Endothelial cell of umbilical vein (primary cell): ENCODE data around the gene TLR9. TPM values are rescaled to one million over a fixed set of nuclear protein-coding genes. Genes with fewer than 3 reads are reported as not detected.

Source experiments
- BruUV-seq: library from RNA; stranded (reverse); fragments of 400-500 nt; replicated peaks from 2 replicates; lab custom pipeline; 2021; lab: Mats Ljungman, UMichigan
- CTCF ChIA-PET: fragments of 300-600, 350-600 bp; sonication (Branson Sonifier 250); formaldehyde crosslinking; loops from one replicate; lab custom pipeline; 2021; ENCODE audit warnings: antibody characterized with exemption, inconsistent platforms; lab: Charles Lee
- POLR2A ChIA-PET: fragments of 300-600, 350-600 bp; sonication (Branson Sonifier 250); formaldehyde crosslinking; loops from one replicate; lab custom pipeline; 2021; ENCODE audit warnings: antibody characterized with exemption, inconsistent platforms; lab: Charles Lee
- DNase-seq: peaks from one replicate; pipeline ENCODE4 v3.0.0-alpha.2; 2011; ENCODE audit warnings: low read depth, low spot score
- FAIRE-seq: peaks from 2 replicates; lab custom pipeline; 2011; peaks lifted over from hg19 to GRCh38; lab: Jason Lieb, UNC
- H2AFZ ChIP-seq: 2 replicates; pipeline ENCODE4 v1.6.0; 2012; ENCODE audit warnings: low read depth, low read length, control low read depth, inconsistent platforms
- H3K27ac ChIP-seq: 2 replicates; pipeline ENCODE4 v1.5.1; 2011; ENCODE audit warnings: low read depth, mild to moderate bottlenecking, control low read depth, low read length, moderate library complexity; ENCODE audit not compliant: insufficient read depth
- H3K27me3 ChIP-seq, 2 experiments: 2 replicates each; pipeline versions ENCODE4 v1.6.0 to v1.6.1; 2011; ENCODE audit warnings: low read length in 2 of 2, mixed read lengths in 1 of 2; ENCODE audit not compliant: control insufficient read depth in 2 of 2, insufficient read depth in 2 of 2
- H3K36me3 ChIP-seq, 2 experiments: 2 replicates in 1 of 2; 3 replicates in 1 of 2; pipeline ENCODE4 v1.5.1; 2011; ENCODE audit warnings: low read length in 2 of 2, mild to moderate bottlenecking in 1 of 2, moderate library complexity in 1 of 2; ENCODE audit not compliant: control insufficient read depth in 2 of 2, insufficient read depth in 2 of 2; ENCODE audit errors: extremely low read depth in 1 of 2
- H3K4me1 ChIP-seq: 3 replicates; pipeline ENCODE4 v1.5.1; 2011; ENCODE audit warnings: mild to moderate bottlenecking, low read length; ENCODE audit not compliant: control insufficient read depth, insufficient read depth; ENCODE audit errors: extremely low read depth
- H3K4me2 ChIP-seq: 2 replicates; pipeline ENCODE4 v1.6.1; 2011; ENCODE audit warnings: low read length, control low read depth, mixed read lengths; ENCODE audit not compliant: insufficient read depth
- H3K4me3 ChIP-seq, 3 experiments: fragments of 200-600 bp in 1 of 3; sonication (generic), shearing (Covaris generic) in 1 of 3; replicated peaks in 1 of 3; 2 replicates each; pipeline ENCODE4 v1.5.1; 2011 to 2016; ENCODE audit warnings: control low read depth in 3 of 3, low read length in 3 of 3, mild to moderate bottlenecking in 2 of 3, inconsistent platforms in 1 of 3, low read depth in 1 of 3, moderate library complexity in 1 of 3; ENCODE audit not compliant: insufficient read depth in 1 of 3
- H3K79me2 ChIP-seq: 2 replicates; pipeline ENCODE4 v1.6.0; 2012; ENCODE audit warnings: low read length, inconsistent platforms; ENCODE audit not compliant: control insufficient read depth, insufficient read depth
- H3K9ac ChIP-seq: replicated peaks from 2 replicates; pipeline ENCODE3; 2011; ENCODE audit warnings: low read length, control low read depth; ENCODE audit not compliant: insufficient read depth; ENCODE audit errors: extremely low read depth
- H3K9me1 ChIP-seq: replicated peaks from 3 replicates; pipeline ENCODE4 v1.6.0; 2011; ENCODE audit warnings: mild to moderate bottlenecking, low read length; ENCODE audit not compliant: control insufficient read depth, insufficient read depth; ENCODE audit errors: extremely low read depth
- H3K9me3 ChIP-seq: replicated peaks from 2 replicates; pipeline ENCODE4 v1.5.1; 2012; ENCODE audit warnings: low read length, inconsistent platforms; ENCODE audit not compliant: control insufficient read depth, insufficient read depth
- H4K20me1 ChIP-seq: replicated peaks from 2 replicates; pipeline ENCODE3; 2011; ENCODE audit warnings: mild to moderate bottlenecking, low read length; ENCODE audit not compliant: control insufficient read depth, insufficient read depth; ENCODE audit errors: extremely low read depth
- EZH2 ChIP-seq: IDR thresholded peaks from 2 replicates; pipeline ENCODE4 v1.6.1; 2012; ENCODE audit warnings: borderline replicate concordance, low read depth, mild to moderate bottlenecking, moderate library complexity, low read length, inconsistent platforms; ENCODE audit not compliant: severe bottlenecking
- FOS ChIP-seq: IDR thresholded peaks from 2 replicates; pipeline ENCODE4 v1.6.1; 2011; ENCODE audit warnings: mild to moderate bottlenecking, low read length, moderate library complexity, borderline replicate concordance; ENCODE audit not compliant: insufficient read depth
- GATA2 ChIP-seq: IDR thresholded peaks from 2 replicates; pipeline ENCODE4 v1.7.0; 2011; ENCODE audit warnings: low read depth, mild to moderate bottlenecking, moderate library complexity, mixed read lengths, low read length; ENCODE audit not compliant: insufficient read length, insufficient read depth
- JUN ChIP-seq: IDR thresholded peaks from 2 replicates; pipeline ENCODE4 v1.6.1; 2011; ENCODE audit warnings: borderline replicate concordance, low read depth; ENCODE audit not compliant: insufficient read length, insufficient read depth
- MYC ChIP-seq: IDR thresholded peaks from one replicate; pipeline ENCODE4 v1.6.1; 2011; ENCODE audit warnings: mild to moderate bottlenecking, low read depth, low read length
- POLR2A ChIP-seq: IDR thresholded peaks from 2 replicates; pipeline ENCODE4 v1.6.1; 2012; ENCODE audit warnings: low read depth, mild to moderate bottlenecking, control low read depth, low read length
- POLR2AphosphoS5 ChIP-seq: IDR thresholded peaks from 2 replicates; pipeline ENCODE4 v1.6.1; 2012; ENCODE audit warnings: low read depth, mild to moderate bottlenecking, control low read depth, low read length, moderate library complexity; ENCODE audit not compliant: insufficient read depth
- dilution Hi-C: fragments of 300-500 bp; cut with MboI; formaldehyde crosslinking; loops from one replicate; pipeline ENCODE4 v1.15.0; 2019; ENCODE audit warnings: low sequenced_read_pairs; ENCODE audit not compliant: extremely low pct_ligation_motif_present
- intact Hi-C: fragments of 100-400 bp; cut with micrococcal nuclease; formaldehyde crosslinking; loops from one replicate; pipeline ENCODE4 v1.10.0; 2022
- polyA plus RNA-seq, 4 experiments: library from polyadenylated mRNA; depleted of rRNA in 3 of 4; stranded (reverse) in 3 of 4; unstranded in 1 of 4; fragments of >200 nt; gene quantifications; 2 replicates each; pipeline versions ENCODE4 v1.2.1 to v1.2.3, GENCODE V29; 2011 to 2012; ENCODE audit warnings: missing spikeins in 1 of 4
- total RNA-seq: library from RNA; stranded (reverse); gene quantifications from 2 replicates; pipeline ENCODE4 v1.2.3, GENCODE V29; 2021
- TF ChIP-seq, protein P1 (sequence below): IDR thresholded peaks from 2 replicates; pipeline ENCODE4 v1.6.1; 2011; ENCODE audit not compliant: insufficient read depth, insufficient read length
- TF ChIP-seq, protein P2 (sequence below), 2 donors: IDR thresholded peaks; 1 replicate in 1 of 2; 2 replicates in 1 of 2; pipeline ENCODE4 v1.5.1; 2011; ENCODE audit warnings: low read length in 2 of 2, mild to moderate bottlenecking in 2 of 2, moderate library complexity in 2 of 2, control low read depth in 1 of 2, inconsistent platforms in 1 of 2, low read depth in 1 of 2; ENCODE audit not compliant: insufficient read depth in 1 of 2; ENCODE audit errors: extremely low read depth in 1 of 2

Gene TLR9
- total and polyA plus RNA-seq, 2 donors (not counting 3 experiments of a cell fraction or from before 2014, with no cell fraction given), result not detected

DNA sequence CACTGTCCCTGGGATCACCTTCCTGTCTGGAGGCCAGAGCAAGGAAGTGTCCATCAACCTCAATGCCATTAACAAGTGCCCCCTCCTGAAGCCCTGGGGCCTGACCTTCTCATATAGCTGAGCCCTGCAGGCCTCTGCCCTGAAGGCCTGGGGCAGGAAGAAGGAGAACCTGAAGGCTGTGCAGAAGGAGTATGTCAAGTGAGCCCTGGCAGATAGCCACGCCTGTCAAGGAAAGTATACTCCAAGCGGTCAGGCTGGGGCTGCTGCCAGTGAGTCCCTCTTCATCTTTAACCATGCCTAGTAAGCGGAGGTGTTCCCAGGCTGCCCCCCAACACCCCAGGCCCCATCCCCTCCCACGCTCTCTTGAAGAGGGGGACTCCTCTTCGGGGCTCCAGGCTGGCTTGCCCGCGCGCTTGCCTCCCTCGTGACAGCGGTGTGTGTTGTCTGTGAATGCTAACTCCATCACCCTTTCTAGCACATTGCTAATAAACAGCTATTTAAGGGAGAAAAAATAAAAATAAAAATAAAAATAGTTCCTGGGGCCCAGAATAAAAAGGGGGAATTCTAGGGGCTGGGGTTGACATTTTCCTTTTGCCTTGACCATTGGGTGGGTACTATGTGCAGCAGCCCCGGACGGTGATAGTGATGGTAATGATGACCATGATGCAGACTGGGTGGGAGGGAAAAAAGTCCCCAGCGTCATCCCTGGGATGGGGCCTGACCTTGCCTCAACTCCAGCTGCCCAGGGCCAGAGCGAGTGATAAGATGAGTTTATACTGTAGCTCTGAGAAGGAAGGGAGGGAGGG is 30.8 kb downstream of the TLR9 start:
- Histone ChIP-seq H3K4me3 (no peak overlapping the region), H3K4me2 (no peak overlapping the region), H3K27me3 (no peaks in the 10 kb centered on the region), H3K27ac (no peak overlapping the region), H3K36me3 (no peaks in the 10 kb centered on the region), H3K9me1 (no peaks in the 10 kb centered on the region), H4K20me1 (no peaks in the 10 kb centered on the region), H3K4me1 (peaks cover 17% of the 10 kb centered on the region), H3K9me3 (no peaks in the 10 kb centered on the region), H2AFZ (no peak overlapping the region), H3K79me2 (peaks cover 15% of the 10 kb centered on the region), H3K9ac (no peak overlapping the region)
- DNase-seq (no peak), FAIRE-seq (no peak)
- dilution Hi-C loops, result no loop called here
- TF ChIP-seq JUN (no peak), FOS (no peak), POLR2AphosphoS5 (no peak), GATA2 (no peak), EZH2 (no peak), MYC (no peak), POLR2A (no peak)
- TF ChIP-seq, protein P1, sequence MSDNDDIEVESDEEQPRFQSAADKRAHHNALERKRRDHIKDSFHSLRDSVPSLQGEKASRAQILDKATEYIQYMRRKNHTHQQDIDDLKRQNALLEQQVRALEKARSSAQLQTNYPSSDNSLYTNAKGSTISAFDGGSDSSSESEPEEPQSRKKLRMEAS, result no peak
- TF ChIP-seq, protein P2, sequence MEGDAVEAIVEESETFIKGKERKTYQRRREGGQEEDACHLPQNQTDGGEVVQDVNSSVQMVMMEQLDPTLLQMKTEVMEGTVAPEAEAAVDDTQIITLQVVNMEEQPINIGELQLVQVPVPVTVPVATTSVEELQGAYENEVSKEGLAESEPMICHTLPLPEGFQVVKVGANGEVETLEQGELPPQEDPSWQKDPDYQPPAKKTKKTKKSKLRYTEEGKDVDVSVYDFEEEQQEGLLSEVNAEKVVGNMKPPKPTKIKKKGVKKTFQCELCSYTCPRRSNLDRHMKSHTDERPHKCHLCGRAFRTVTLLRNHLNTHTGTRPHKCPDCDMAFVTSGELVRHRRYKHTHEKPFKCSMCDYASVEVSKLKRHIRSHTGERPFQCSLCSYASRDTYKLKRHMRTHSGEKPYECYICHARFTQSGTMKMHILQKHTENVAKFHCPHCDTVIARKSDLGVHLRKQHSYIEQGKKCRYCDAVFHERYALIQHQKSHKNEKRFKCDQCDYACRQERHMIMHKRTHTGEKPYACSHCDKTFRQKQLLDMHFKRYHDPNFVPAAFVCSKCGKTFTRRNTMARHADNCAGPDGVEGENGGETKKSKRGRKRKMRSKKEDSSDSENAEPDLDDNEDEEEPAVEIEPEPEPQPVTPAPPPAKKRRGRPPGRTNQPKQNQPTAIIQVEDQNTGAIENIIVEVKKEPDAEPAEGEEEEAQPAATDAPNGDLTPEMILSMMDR (IDR thresholded peaks at IDR 0.05; ENCODE audit: extremely low read depth in 1 of 2, insufficient read depth in 1 of 2, low read depth in 1 of 2, low read length in 2 of 2), result no peak
- no TSS peak for BruUV-seq
- intact Hi-C loops, result loop anchor here (5.0 kb wide), 1 partner anchor 192 kb away; no protein-coding TSS in a partner anchor
- POLR2A ChIA-PET, result no interaction called here
- CTCF ChIA-PET, result interaction anchor here (0.7 kb wide), 1 partner anchor 8 kb away, joined by 3 read pairs; no protein-coding TSS in a partner anchor
